HCT116 (cell line): ENCODE results near the gene PRKD3. TPM values are rescaled to one million over a fixed set of nuclear protein-coding genes. Genes with fewer than 3 reads are reported as not detected.

Source experiments
- ATAC-seq: fragments of 200-7000 bp; cut with Tn5 transposase; 2 replicates; pipeline ENCODE4 v1.9.1; 2020; ENCODE audit warnings: mild to moderate bottlenecking, moderate library complexity
- BruUV-seq: library from RNA; stranded (reverse); fragments of 400-500 nt; replicated peaks from 2 replicates; lab custom pipeline; 2021; lab: Mats Ljungman, UMichigan
- CTCF ChIA-PET: fragments of 300-600 bp; sonication (Branson Sonifier 250); formaldehyde crosslinking; loops from one replicate; lab custom pipeline; 2021; ENCODE audit warnings: antibody characterized with exemption; lab: Charles Lee
- POLR2A ChIA-PET: fragments of 300-600, 350-600 bp; sonication (Branson Sonifier 250); formaldehyde crosslinking; loops from one replicate; lab custom pipeline; 2021; ENCODE audit warnings: antibody characterized with exemption; lab: Charles Lee
- RAD21 ChIA-PET, 2 experiments: fragments of 300-600 bp; sonication (Branson Sonifier 250); formaldehyde crosslinking; loops; one replicate each; lab custom pipeline; 2023; ENCODE audit warnings: low total read pairs in 2 of 2; ENCODE audit not compliant: uncharacterized antibody in 2 of 2, unreplicated experiment in 2 of 2, low non-redundant PET in 1 of 2; lab: Charles Lee
- DNase-seq: peaks from one replicate; pipeline ENCODE4 v3.0.0-alpha.2; 2010; ENCODE audit warnings: low read depth, low spot score
- H2AFZ ChIP-seq: fragments of 200-600 bp; shearing (Covaris generic), sonication (generic); 2 replicates; pipeline ENCODE4 v1.6.1; 2017; ENCODE audit warnings: low read depth, mixed run types, mixed read lengths, antibody characterized with exemption, low read length; ENCODE audit not compliant: poor library complexity, severe bottlenecking
- H3K27ac ChIP-seq: 2 replicates; pipeline ENCODE4 v1.5.1; 2012; ENCODE audit warnings: low read depth, low read length
- H3K27me3 ChIP-seq: fragments of 200-600 bp; sonication (generic); 2 replicates; pipeline ENCODE4 v1.6.1; 2016; ENCODE audit warnings: mixed run types, low read length, mixed read lengths; ENCODE audit not compliant: insufficient read depth
- H3K36me3 ChIP-seq, 2 experiments: fragments of 200-500 bp in 1 of 2; fragments of 200-600 bp in 1 of 2; sonication (Bioruptor generic) in 1 of 2; sonication (generic) in 1 of 2; 2 replicates each; pipeline versions ENCODE4 v1.5.1 to v1.6.1; 2014 to 2016; ENCODE audit warnings: low read length in 2 of 2, inconsistent platforms in 1 of 2, mixed read lengths in 1 of 2, mixed run types in 1 of 2; ENCODE audit not compliant: insufficient read depth in 2 of 2, control insufficient read depth in 1 of 2
- H3K4me1 ChIP-seq, 2 experiments: fragments of 200-600 bp in 1 of 2; sonication (generic) in 1 of 2; 2 replicates each; pipeline versions ENCODE4 v1.5.1 to v1.6.1; 2012 to 2017; ENCODE audit warnings: low read length in 2 of 2, inconsistent platforms in 1 of 2, mild to moderate bottlenecking in 1 of 2, mixed read lengths in 1 of 2, mixed run types in 1 of 2, moderate library complexity in 1 of 2; ENCODE audit not compliant: insufficient read depth in 2 of 2, control insufficient read depth in 1 of 2
- H3K4me2 ChIP-seq: fragments of 200-600 bp; sonication (generic); 2 replicates; pipeline ENCODE4 v1.6.1; 2017; ENCODE audit warnings: mixed run types, low read length, mixed read lengths
- H3K4me3 ChIP-seq, 2 experiments: fragments of 200-600 bp in 1 of 2; sonication (generic) in 1 of 2; replicated peaks in 1 of 2; 2 replicates each; pipeline ENCODE4 v1.5.1; 2011 to 2016; ENCODE audit warnings: low read length in 2 of 2, control low read depth in 1 of 2, low read depth in 1 of 2, mild to moderate bottlenecking in 1 of 2, mixed read lengths in 1 of 2, mixed run types in 1 of 2
- H3K79me2 ChIP-seq: fragments of 200-600 bp; sonication (generic); 2 replicates; pipeline ENCODE4 v1.6.1; 2017; ENCODE audit warnings: mild to moderate bottlenecking, mixed run types, low read length, moderate library complexity, mixed read lengths; ENCODE audit not compliant: insufficient read depth
- H3K9ac ChIP-seq: fragments of 200-600 bp; sonication (generic); 2 replicates; pipeline ENCODE4 v1.6.1; 2016; ENCODE audit warnings: low read length, mixed read lengths
- H3K9me2 ChIP-seq: fragments of 200-600 bp; sonication (generic), shearing (Covaris generic); 2 replicates; pipeline ENCODE4 v1.6.1; 2017; ENCODE audit warnings: mixed run types, mild to moderate bottlenecking, moderate library complexity; ENCODE audit not compliant: insufficient read depth
- H3K9me3 ChIP-seq, 2 experiments: fragments of 200-500 bp in 1 of 2; fragments of 200-600 bp in 1 of 2; sonication (Bioruptor generic) in 1 of 2; sonication (generic) in 1 of 2; 2 replicates each; pipeline ENCODE4 v1.6.1; 2014 to 2017; ENCODE audit warnings: low read length in 2 of 2, mixed read lengths in 2 of 2, inconsistent platforms in 1 of 2, low read depth in 1 of 2, mild to moderate bottlenecking in 1 of 2, mixed run types in 1 of 2, moderate library complexity in 1 of 2; ENCODE audit not compliant: control insufficient read depth in 1 of 2, insufficient read depth in 1 of 2
- H4K20me1 ChIP-seq: fragments of 200-600 bp; sonication (generic), shearing (Covaris generic); 2 replicates; pipeline ENCODE4 v1.6.1; 2017; ENCODE audit warnings: mixed run types, mild to moderate bottlenecking, moderate library complexity; ENCODE audit not compliant: insufficient read depth
- CBX3 ChIP-seq: IDR thresholded peaks from 2 replicates; pipeline ENCODE4 v1.6.1; 2012; ENCODE audit warnings: low read depth
- CEBPB ChIP-seq: IDR thresholded peaks from 2 replicates; pipeline ENCODE4 v1.6.1; 2012; ENCODE audit warnings: low read depth
- ELF1 ChIP-seq: IDR thresholded peaks from 2 replicates; pipeline ENCODE4 v1.6.1; 2012; ENCODE audit warnings: low read depth, borderline replicate concordance
- EZH2 ChIP-seq: fragments of 200-600 bp; sonication (generic); IDR thresholded peaks from 2 replicates; pipeline ENCODE4 v1.6.1; 2017; ENCODE audit warnings: antibody characterized with exemption, mixed run types
- EZH2phosphoT487 ChIP-seq: fragments of 200-600 bp; IDR thresholded peaks from 2 replicates; pipeline ENCODE4 v1.6.1; 2018; ENCODE audit warnings: antibody characterized with exemption, borderline replicate concordance
- FOSL1 ChIP-seq: IDR thresholded peaks from 2 replicates; pipeline ENCODE4 v1.6.1; 2012; ENCODE audit warnings: low read depth
- JUND ChIP-seq: IDR thresholded peaks from 2 replicates; pipeline ENCODE4 v1.6.1; 2012
- POLR2AphosphoS5 ChIP-seq: IDR thresholded peaks from 2 replicates; pipeline ENCODE4 v1.6.1; 2011; ENCODE audit warnings: mild to moderate bottlenecking, low read depth, low read length, moderate library complexity
- RAD21 ChIP-seq: IDR thresholded peaks from 2 replicates; pipeline ENCODE4 v1.6.1; 2012; ENCODE audit warnings: low read depth, mild to moderate bottlenecking
- SP1 ChIP-seq: IDR thresholded peaks from 2 replicates; pipeline ENCODE4 v1.6.1; 2012; ENCODE audit warnings: low read depth
- SRF ChIP-seq: IDR thresholded peaks from 2 replicates; pipeline ENCODE4 v1.6.1; 2012; ENCODE audit warnings: low read depth
- TCF7L2 ChIP-seq: IDR thresholded peaks from 2 replicates; pipeline ENCODE4 v1.7.0; 2011; ENCODE audit warnings: borderline replicate concordance, inconsistent platforms; ENCODE audit not compliant: insufficient read depth, insufficient read length; ENCODE audit errors: extremely low read depth
- YY1 ChIP-seq: IDR thresholded peaks from 2 replicates; pipeline ENCODE4 v1.6.1; 2011; ENCODE audit warnings: low read length, low read depth, moderate library complexity, mild to moderate bottlenecking; ENCODE audit not compliant: insufficient replicate concordance; ENCODE audit errors: extremely low read depth
- ZFX ChIP-seq: fragments of 450-650 bp; IDR thresholded peaks from 2 replicates; pipeline ENCODE4 v1.6.1; 2017
- ZNF274 ChIP-seq: fragments of 200-500 bp; sonication (Bioruptor generic); IDR thresholded peaks from 2 replicates; pipeline ENCODE4 v1.6.1; 2014; ENCODE audit warnings: mild to moderate bottlenecking, low read depth, low read length, inconsistent platforms
- intact Hi-C: fragments of 100-400 bp; cut with micrococcal nuclease; formaldehyde crosslinking; loops from 2 replicates; pipeline ENCODE4 v1.10.0; 2022
- total RNA-seq: library from RNA; stranded (reverse); gene quantifications from one replicate; pipeline ENCODE4 v1.2.1, GENCODE V29; 2021; ENCODE audit not compliant: unreplicated experiment
- TF ChIP-seq, protein P1 (sequence below): IDR thresholded peaks from 2 replicates; pipeline ENCODE4 v1.6.1; 2011; ENCODE audit warnings: mild to moderate bottlenecking, low read length, moderate library complexity; ENCODE audit not compliant: insufficient replicate concordance; ENCODE audit errors: extremely low read depth
- TF ChIP-seq, protein P2 (sequence below): IDR thresholded peaks from 2 replicates; pipeline ENCODE4 v1.6.1; 2012
- TF ChIP-seq, protein P3 (sequence below): IDR thresholded peaks from 2 replicates; pipeline ENCODE4 v1.6.1; 2012
- TF ChIP-seq, protein P4 (sequence below), 3 experiments: fragments of 200-600 bp in 1 of 3; sonication (generic) in 1 of 3; IDR thresholded peaks in 2 of 3; conservative IDR thresholded peaks in 1 of 3; 2 replicates each; pipeline ENCODE4 v1.5.1; 2012 to 2017; ENCODE audit warnings: low read depth in 2 of 3, low read length in 2 of 3, antibody characterized with exemption in 1 of 3, borderline replicate concordance in 1 of 3, control low read depth in 1 of 3, mild to moderate bottlenecking in 1 of 3, mixed read lengths in 1 of 3, mixed run types in 1 of 3, moderate library complexity in 1 of 3; ENCODE audit not compliant: insufficient read depth in 1 of 3
- TF ChIP-seq, protein P5 (sequence below): IDR thresholded peaks from 2 replicates; pipeline ENCODE4 v1.6.1; 2012; ENCODE audit warnings: low read depth

Gene PRKD3
- total RNA-seq, 1 experiment from 2014 or later = 13.9 TPM

DNA sequence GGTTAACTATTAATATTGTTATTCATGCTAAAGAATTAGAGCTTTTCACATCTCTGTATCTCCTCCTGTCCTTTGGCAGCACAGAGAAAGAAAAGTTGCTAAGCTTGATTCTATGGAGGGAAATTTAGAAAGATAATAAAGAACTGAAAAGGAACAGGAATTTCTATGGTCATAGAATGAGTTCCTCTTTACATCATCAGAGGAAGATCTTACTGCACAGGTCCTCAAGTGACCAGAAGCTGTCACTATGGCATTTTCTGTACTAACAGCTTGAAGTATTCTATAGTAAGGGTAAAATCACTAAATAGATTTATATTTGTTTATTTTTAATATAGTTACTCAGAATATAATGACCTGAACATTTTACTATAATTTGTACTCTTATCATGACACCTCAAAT lies 6.0 kb upstream of the PRKD3 start:
- Histone ChIP-seq H3K27ac (no peak overlapping the region), H3K36me3 (no peaks in the 10 kb centered on the region), H3K9ac (no peak overlapping the region), H4K20me1 (no peaks in the 10 kb centered on the region), H3K27me3 (peaks cover 2% of the 10 kb centered on the region), H2AFZ (no peak overlapping the region), H3K4me2 (no peak overlapping the region), H3K9me3 (no peaks in the 10 kb centered on the region), H3K9me2 (no peaks in the 10 kb centered on the region), H3K79me2 (no peaks in the 10 kb centered on the region), H3K4me3 (no peak overlapping the region), H3K4me1 (peaks cover 0 to 2% of the 10 kb centered on the region in 2 experiments; a peak in 2 of 4 replicates)
- no peak for ATAC-seq
- ChIA-PET POLR2A (no interaction called here), CTCF (no interaction called here), RAD21 (no interaction called here)
- no peak for TF ChIP-seq TCF7L2
- TF ChIP-seq ELF1 = no peak
- TF ChIP-seq JUND = no peak
- TF ChIP-seq EZH2 = no peak
- no peak for TF ChIP-seq ZFX
- no peak for TF ChIP-seq CBX3
- TF ChIP-seq, protein P1, sequence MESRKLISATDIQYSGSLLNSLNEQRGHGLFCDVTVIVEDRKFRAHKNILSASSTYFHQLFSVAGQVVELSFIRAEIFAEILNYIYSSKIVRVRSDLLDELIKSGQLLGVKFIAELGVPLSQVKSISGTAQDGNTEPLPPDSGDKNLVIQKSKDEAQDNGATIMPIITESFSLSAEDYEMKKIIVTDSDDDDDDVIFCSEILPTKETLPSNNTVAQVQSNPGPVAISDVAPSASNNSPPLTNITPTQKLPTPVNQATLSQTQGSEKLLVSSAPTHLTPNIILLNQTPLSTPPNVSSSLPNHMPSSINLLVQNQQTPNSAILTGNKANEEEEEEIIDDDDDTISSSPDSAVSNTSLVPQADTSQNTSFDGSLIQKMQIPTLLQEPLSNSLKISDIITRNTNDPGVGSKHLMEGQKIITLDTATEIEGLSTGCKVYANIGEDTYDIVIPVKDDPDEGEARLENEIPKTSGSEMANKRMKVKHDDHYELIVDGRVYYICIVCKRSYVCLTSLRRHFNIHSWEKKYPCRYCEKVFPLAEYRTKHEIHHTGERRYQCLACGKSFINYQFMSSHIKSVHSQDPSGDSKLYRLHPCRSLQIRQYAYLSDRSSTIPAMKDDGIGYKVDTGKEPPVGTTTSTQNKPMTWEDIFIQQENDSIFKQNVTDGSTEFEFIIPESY = no peak
- no peak for TF ChIP-seq SP1
- TF ChIP-seq EZH2phosphoT487 = no peak
- TF ChIP-seq YY1 = no peak
- TF ChIP-seq RAD21 = no peak
- TF ChIP-seq SRF = no peak
- TF ChIP-seq, protein P2, sequence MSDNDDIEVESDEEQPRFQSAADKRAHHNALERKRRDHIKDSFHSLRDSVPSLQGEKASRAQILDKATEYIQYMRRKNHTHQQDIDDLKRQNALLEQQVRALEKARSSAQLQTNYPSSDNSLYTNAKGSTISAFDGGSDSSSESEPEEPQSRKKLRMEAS = no peak
- TF ChIP-seq CEBPB = no peak
- no peak for TF ChIP-seq POLR2AphosphoS5
- TF ChIP-seq, protein P3, sequence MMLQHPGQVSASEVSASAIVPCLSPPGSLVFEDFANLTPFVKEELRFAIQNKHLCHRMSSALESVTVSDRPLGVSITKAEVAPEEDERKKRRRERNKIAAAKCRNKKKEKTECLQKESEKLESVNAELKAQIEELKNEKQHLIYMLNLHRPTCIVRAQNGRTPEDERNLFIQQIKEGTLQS = no peak
- TF ChIP-seq ZNF274 = no peak
- TF ChIP-seq, protein P4, sequence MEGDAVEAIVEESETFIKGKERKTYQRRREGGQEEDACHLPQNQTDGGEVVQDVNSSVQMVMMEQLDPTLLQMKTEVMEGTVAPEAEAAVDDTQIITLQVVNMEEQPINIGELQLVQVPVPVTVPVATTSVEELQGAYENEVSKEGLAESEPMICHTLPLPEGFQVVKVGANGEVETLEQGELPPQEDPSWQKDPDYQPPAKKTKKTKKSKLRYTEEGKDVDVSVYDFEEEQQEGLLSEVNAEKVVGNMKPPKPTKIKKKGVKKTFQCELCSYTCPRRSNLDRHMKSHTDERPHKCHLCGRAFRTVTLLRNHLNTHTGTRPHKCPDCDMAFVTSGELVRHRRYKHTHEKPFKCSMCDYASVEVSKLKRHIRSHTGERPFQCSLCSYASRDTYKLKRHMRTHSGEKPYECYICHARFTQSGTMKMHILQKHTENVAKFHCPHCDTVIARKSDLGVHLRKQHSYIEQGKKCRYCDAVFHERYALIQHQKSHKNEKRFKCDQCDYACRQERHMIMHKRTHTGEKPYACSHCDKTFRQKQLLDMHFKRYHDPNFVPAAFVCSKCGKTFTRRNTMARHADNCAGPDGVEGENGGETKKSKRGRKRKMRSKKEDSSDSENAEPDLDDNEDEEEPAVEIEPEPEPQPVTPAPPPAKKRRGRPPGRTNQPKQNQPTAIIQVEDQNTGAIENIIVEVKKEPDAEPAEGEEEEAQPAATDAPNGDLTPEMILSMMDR (IDR thresholded peaks at IDR 0.05 in 2 of 3, conservative IDR thresholded peaks at IDR 0.05 in 1 of 3; ENCODE audit: borderline replicate concordance in 1 of 3, insufficient read depth in 1 of 3, low read depth in 2 of 3, low read length in 2 of 3) = no peak
- TF ChIP-seq, protein P5, sequence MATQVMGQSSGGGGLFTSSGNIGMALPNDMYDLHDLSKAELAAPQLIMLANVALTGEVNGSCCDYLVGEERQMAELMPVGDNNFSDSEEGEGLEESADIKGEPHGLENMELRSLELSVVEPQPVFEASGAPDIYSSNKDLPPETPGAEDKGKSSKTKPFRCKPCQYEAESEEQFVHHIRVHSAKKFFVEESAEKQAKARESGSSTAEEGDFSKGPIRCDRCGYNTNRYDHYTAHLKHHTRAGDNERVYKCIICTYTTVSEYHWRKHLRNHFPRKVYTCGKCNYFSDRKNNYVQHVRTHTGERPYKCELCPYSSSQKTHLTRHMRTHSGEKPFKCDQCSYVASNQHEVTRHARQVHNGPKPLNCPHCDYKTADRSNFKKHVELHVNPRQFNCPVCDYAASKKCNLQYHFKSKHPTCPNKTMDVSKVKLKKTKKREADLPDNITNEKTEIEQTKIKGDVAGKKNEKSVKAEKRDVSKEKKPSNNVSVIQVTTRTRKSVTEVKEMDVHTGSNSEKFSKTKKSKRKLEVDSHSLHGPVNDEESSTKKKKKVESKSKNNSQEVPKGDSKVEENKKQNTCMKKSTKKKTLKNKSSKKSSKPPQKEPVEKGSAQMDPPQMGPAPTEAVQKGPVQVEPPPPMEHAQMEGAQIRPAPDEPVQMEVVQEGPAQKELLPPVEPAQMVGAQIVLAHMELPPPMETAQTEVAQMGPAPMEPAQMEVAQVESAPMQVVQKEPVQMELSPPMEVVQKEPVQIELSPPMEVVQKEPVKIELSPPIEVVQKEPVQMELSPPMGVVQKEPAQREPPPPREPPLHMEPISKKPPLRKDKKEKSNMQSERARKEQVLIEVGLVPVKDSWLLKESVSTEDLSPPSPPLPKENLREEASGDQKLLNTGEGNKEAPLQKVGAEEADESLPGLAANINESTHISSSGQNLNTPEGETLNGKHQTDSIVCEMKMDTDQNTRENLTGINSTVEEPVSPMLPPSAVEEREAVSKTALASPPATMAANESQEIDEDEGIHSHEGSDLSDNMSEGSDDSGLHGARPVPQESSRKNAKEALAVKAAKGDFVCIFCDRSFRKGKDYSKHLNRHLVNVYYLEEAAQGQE = no peak
- TF ChIP-seq FOSL1 = no peak
- BruUV-seq = no TSS peak
- no peak for DNase-seq
- intact Hi-C loops = no loop called here
